ENCODE data around the gene CD79B. TPM values are rescaled to one million over a fixed set of nuclear protein-coding genes. Genes with fewer than 3 reads are reported as not detected.
"Not testable (repeated sequence)": the region's sequence is repeated elsewhere in the genome, so short reads cannot be mapped to it uniquely, and the experiment has no call there.

Gene CD79B
- total RNA-seq, 1 experiment from 2014 or later, result not detected

GRCh38 chr17:63917646-63918045 lies 14.5 kb downstream of the CD79B start:
- ChIA-PET CTCF (interaction anchor here (1.0 to 3.2 kb wide), 2 partner anchors 33 to 108 kb away, joined by 4 to 22 read pairs; no protein-coding TSS in a partner anchor), POLR2A (ENCODE audit: unreplicated experiment) (no interaction called here)
- no peaks in the 10 kb centered on the region for H3F3A ChIP-seq (ENCODE audit: low read length, unreplicated experiment)
- no peaks in the 10 kb centered on the region for H3K36me3 ChIP-seq (ENCODE audit: low read depth, low read length)
- peaks cover 14% of the 10 kb centered on the region; the same call in 1 of the 2 replicates for H3K27me3 ChIP-seq (ENCODE audit: low read length)
- intact Hi-C loops (cut with micrococcal nuclease), result loop anchor here (2.0 to 10.0 kb wide), 4 partner anchors 35 to 367 kb away; no protein-coding TSS in a partner anchor
- TF ChIP-seq CTCF (conservative IDR thresholded peaks at IDR 0.05; ENCODE audit: low read depth, low read length) (no peak), EZH2phosphoT487 (IDR thresholded peaks at IDR 0.05; ENCODE audit: borderline replicate concordance, low read length) (no peak), EZH2 (IDR thresholded peaks at IDR 0.05; ENCODE audit: low read length, unreplicated experiment) (no peak)
- H3K27ac ChIP-seq (ENCODE audit: low read length), result no peak overlapping the region
- no TSS peak for BruUV-seq (replicated peaks)
- H3K9ac ChIP-seq (ENCODE audit: low read length), result no peak overlapping the region
- H3K4me2 ChIP-seq (ENCODE audit: low read length), result no peak overlapping the region
- H3K4me3 ChIP-seq (ENCODE audit: low read length), result no peak overlapping the region
- no peaks in the 10 kb centered on the region for H3K9me2 ChIP-seq (replicated peaks; ENCODE audit: low read length)
- no peaks in the 10 kb centered on the region for H3K79me2 ChIP-seq (ENCODE audit: low read length)
- no peaks in the 10 kb centered on the region for H4K20me1 ChIP-seq (ENCODE audit: low read length)
- no peaks in the 10 kb centered on the region for H3K9me3 ChIP-seq (ENCODE audit: low read length)
- H3K4me1 ChIP-seq (ENCODE audit: insufficient read depth, low read length), result no peaks in the 10 kb centered on the region
- ATAC-seq (no peak), DNase-seq (no peak)
- no peak overlapping the region for H2AFZ ChIP-seq (ENCODE audit: low read length)

GRCh38 chr17:63917206-63917605 lies 14.9 kb downstream of the CD79B start:
- ATAC-seq; BruUV-seq (replicated peaks); H4K20me1 ChIP-seq (ENCODE audit: low read length); H3K79me2 ChIP-seq (ENCODE audit: low read length); H3K36me3 ChIP-seq (ENCODE audit: low read depth, low read length); H3K4me2 ChIP-seq (ENCODE audit: low read length); DNase-seq; H3F3A ChIP-seq (ENCODE audit: low read length, unreplicated experiment); H3K27ac ChIP-seq (ENCODE audit: low read length); H2AFZ ChIP-seq (ENCODE audit: low read length); POLR2A ChIA-PET (ENCODE audit: unreplicated experiment); H3K4me3 ChIP-seq (ENCODE audit: low read length); CTCF ChIA-PET; H3K9ac ChIP-seq (ENCODE audit: low read length); H3K4me1 ChIP-seq (ENCODE audit: insufficient read depth, low read length); H3K9me2 ChIP-seq (replicated peaks; ENCODE audit: low read length); H3K9me3 ChIP-seq (ENCODE audit: low read length): not testable (repeated sequence)
- peaks cover 14% of the 10 kb centered on the region; the same call in 1 of the 2 replicates for H3K27me3 ChIP-seq (ENCODE audit: low read length)
- intact Hi-C loops (cut with micrococcal nuclease), result loop anchor here (5.0 to 10.0 kb wide), 2 partner anchors 35 to 368 kb away; no protein-coding TSS in a partner anchor

GRCh38 chr17:63916566-63917185 lies 15.5 kb downstream of the CD79B start:
- no peak overlapping the region for H2AFZ ChIP-seq (ENCODE audit: low read length)
- no peak for ATAC-seq
- intact Hi-C loops (cut with micrococcal nuclease), result loop anchor here (5.0 to 10.0 kb wide), 2 partner anchors 36 to 368 kb away; no protein-coding TSS in a partner anchor

GRCh38 chr17:63915753-63916152 lies 16.4 kb downstream of the CD79B start:
- CTCF ChIA-PET; H3K9me2 ChIP-seq (replicated peaks; ENCODE audit: low read length); ATAC-seq; H3K4me1 ChIP-seq (ENCODE audit: insufficient read depth, low read length); POLR2A ChIA-PET (ENCODE audit: unreplicated experiment); DNase-seq; H3K4me3 ChIP-seq (ENCODE audit: low read length); H3K9ac ChIP-seq (ENCODE audit: low read length); BruUV-seq (replicated peaks); H3K4me2 ChIP-seq (ENCODE audit: low read length); H4K20me1 ChIP-seq (ENCODE audit: low read length); H3F3A ChIP-seq (ENCODE audit: low read length, unreplicated experiment); H3K27ac ChIP-seq (ENCODE audit: low read length); H2AFZ ChIP-seq (ENCODE audit: low read length); H3K79me2 ChIP-seq (ENCODE audit: low read length); H3K36me3 ChIP-seq (ENCODE audit: low read depth, low read length); H3K9me3 ChIP-seq (ENCODE audit: low read length): not testable (repeated sequence)
- H3K27me3 ChIP-seq (ENCODE audit: low read length), result peaks cover 14% of the 10 kb centered on the region; the same call in 1 of the 2 replicates
- intact Hi-C loops (cut with micrococcal nuclease), result loop anchor here (5.0 to 10.0 kb wide), 2 partner anchors 37 to 369 kb away; no protein-coding TSS in a partner anchor

More at GRCh38 chr17:63916566-63917185, 15.5 kb downstream of the CD79B start:
- TF ChIP-seq EZH2phosphoT487 (IDR thresholded peaks at IDR 0.05; ENCODE audit: borderline replicate concordance, low read length) (no peak), EZH2 (IDR thresholded peaks at IDR 0.05; ENCODE audit: low read length, unreplicated experiment) (no peak), CTCF (conservative IDR thresholded peaks at IDR 0.05; ENCODE audit: low read depth, low read length) (no peak)
- H3K36me3 ChIP-seq (ENCODE audit: low read depth, low read length), result no peaks in the 10 kb centered on the region
- no peak overlapping the region for H3K27ac ChIP-seq (ENCODE audit: low read length)
- H3F3A ChIP-seq (ENCODE audit: low read length, unreplicated experiment), result no peaks in the 10 kb centered on the region
- DNase-seq, result no peak
- peaks cover 14% of the 10 kb centered on the region; the same call in 1 of the 2 replicates for H3K27me3 ChIP-seq (ENCODE audit: low read length)
- H3K79me2 ChIP-seq (ENCODE audit: low read length), result no peaks in the 10 kb centered on the region
- H4K20me1 ChIP-seq (ENCODE audit: low read length), result no peaks in the 10 kb centered on the region
- no peaks in the 10 kb centered on the region for H3K9me3 ChIP-seq (ENCODE audit: low read length)
- no peak overlapping the region for H3K4me3 ChIP-seq (ENCODE audit: low read length)
- BruUV-seq (replicated peaks), result no TSS peak
- CTCF ChIA-PET, result interaction anchor here (0.6 kb wide), 1 partner anchor 53 kb away, joined by 3 read pairs; no protein-coding TSS in a partner anchor
- POLR2A ChIA-PET (ENCODE audit: unreplicated experiment), result no interaction called here
- H3K4me1 ChIP-seq (ENCODE audit: insufficient read depth, low read length), result no peaks in the 10 kb centered on the region
- H3K9me2 ChIP-seq (replicated peaks; ENCODE audit: low read length), result no peaks in the 10 kb centered on the region
- H3K4me2 ChIP-seq (ENCODE audit: low read length), result no peak overlapping the region
- no peak overlapping the region for H3K9ac ChIP-seq (ENCODE audit: low read length)

All from PC-3 (cell line).